NCI-H526 treated with DMSO at 0.1 percent for 48 hours (cell line): ENCODE data around the gene NRP1.

Experiments used
- DNase-seq: peaks from one replicate; lab custom pipeline; 2025; lab: John Stamatoyannopoulos, UW

Gene NRP1

DNA sequence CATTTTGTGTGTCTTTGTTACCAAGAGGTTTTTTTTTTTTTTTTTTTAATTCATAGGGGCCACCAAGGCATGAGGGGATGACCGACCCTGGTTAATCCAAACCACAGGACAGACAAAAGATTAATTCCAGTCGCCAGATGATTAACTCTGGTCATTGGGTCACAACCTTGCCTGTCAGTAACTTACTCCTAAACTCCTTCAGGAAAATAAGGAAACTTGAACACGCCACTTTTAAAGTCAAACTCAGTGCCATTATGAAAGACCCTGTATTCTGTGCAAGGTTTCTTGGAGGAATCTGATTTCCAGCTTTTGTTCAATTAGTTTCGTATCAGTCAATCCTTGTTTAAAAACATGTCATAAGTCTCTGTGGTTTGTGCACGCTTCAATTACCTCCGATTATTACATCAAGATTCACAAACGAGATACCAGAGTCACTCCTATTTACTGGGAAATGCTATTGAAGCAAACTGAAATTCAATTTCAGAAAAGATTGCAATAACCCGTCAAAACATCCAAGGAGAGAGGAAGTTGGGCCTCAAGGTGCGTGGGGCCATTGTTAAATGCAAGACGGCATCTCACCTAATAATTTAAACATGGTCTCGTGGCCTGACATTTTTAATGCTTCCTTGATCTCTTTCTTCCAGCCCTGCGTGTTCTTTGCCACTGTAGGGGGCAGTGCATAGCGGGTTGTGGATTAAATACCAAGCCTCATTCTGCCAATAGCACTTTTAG lies 44.0 kb downstream of the NRP1 start:
- no peak for DNase-seq

DNA sequence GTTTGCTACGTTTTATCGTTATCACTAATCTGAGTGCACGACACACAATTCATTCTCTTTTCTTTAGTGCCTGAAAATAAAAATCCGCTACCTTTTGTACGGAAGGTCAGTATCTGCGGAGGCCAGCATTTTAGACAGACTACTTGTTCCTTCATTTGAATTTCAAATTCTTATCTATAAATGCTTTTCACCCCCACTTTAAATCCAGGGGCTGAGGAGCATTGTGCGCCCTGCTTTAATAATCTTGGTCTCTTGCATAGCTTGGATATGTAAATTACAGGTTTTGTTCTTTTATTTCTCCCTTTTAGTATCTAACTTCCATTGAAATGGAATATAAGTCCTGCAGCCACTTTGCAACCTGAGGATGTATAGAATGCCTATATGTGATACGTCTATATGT lies 44.7 kb downstream of the NRP1 start:
- DNase-seq, result no peak

DNA sequence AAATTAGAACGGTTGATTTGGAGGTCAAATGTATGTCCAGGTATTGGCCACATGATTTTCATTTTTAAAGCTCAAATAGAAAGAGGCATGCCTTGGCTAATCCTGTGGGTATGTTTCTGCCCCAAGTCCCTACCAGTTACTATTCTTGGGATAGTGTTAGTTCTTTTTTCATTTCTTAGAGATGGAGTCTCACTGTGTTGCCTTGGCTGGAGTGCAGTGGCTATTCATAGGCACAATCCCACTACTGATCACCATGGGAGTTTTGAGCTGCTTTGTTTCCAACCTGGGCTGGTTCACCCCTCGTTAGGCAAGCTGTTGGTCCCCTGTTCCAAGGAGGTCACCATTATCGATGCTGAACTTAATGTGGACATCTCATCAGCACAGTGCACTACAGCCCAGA lies 46.3 kb downstream of the NRP1 start:
- DNase-seq, result no peak

DNA sequence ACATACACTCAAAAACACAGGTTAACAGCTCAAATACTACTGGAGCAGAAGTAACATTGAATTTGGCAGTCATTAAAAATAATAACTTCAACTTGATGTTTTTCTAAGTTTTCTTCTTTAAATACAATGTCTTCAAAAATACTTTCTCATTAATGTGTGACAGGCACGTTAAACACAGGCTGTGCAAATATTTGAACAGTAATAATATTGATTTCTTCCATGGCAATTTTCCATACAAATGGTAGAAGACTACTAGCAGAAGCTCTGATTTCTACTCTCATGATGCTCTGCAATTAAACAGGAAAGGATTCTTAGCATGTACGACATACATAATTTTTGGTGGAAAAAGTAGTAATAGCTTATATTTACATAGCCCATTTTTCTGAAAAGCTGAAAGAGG lies 47.4 kb downstream of the NRP1 start:
- no peak for DNase-seq

DNA sequence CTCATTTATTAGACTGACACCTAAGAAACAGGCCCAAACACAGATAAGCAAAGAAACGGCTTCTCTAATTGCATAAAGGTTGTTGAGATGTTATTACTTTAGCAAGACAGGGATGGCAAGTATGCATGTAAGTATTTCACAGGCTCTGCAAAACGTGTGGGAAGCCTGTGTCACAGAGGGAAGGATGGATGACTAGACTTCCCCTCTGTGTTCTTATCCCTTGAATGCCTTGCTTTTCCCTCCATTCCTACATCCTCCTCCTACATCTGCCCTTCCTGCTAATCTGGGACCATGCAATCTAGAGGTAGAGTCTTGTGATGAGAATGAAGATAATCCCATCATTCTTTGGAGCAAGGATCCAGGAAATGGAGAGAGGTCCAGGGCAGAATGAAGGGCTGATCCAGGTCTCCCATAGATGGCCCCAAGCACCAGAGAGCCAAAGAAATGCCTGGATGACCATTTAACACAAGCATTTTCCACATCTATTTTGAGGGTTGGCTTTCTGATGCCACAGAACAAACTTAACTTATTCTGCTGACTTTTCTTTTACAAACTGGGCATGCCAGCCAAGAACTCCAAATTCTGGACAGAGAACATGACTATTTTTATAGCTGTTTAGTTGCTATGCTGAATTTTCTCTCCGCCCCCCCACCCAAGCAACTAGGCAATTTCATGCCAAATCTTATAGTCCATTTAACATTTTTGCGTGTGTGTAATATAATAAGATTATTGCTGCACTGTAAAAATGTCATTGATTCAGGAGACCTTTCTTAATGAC lies 48.1 kb downstream of the NRP1 start:
- DNase-seq, result no peak

DNA sequence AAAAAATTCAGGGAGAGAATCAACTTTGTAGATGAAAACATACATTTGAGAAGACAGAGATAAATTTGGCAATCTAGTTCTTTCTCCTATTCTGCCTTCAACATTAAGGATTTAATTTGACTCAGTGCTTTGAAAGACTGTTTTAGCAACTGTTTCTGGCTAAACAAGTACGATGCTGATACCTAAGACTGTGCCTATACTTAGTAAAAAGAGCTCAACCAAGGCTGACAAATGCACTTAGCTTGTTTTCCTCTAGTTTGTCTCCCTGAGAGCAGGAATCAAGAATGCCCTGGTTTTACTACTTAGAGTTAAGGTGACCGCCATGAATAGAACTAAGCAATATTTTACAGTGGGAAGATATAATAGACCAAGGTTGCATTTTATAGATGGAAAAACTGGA lies 49.5 kb downstream of the NRP1 start:
- DNase-seq, result no peak

DNA sequence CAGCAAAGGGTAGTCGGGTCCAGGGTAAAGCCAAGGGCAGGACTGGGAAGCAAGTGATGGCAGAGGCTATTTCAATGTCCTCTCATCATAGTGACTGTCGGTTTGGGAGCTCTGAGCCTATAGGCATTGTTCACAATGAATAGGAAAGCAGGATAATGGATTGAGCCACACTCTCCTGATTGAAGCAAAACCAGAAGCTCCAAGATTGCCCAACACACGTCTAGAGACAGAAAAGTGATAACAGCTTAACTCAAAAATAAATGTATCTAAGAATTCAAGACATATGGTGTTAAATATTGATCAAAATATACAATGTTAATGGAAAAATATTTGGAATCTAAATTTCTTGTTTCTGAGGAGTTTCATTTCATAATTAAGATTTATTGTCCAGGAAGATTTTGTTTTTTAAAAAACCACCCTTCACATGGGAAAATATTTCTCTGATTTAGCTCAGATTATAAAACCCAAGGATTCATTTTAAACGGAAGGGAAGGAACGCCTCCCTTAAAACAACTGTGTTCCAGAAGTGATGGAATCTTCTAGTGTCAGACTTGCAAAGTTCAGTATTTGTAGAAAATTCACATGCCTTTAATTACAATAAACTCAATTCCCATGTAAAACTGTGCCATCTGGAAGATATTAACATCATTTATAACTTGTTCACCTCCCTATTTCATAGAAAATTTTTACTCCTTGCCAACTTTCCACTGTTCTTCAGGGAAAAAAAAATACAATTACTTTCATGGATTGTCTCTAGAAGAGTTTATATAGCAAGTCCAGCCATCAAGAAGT lies 54.5 kb downstream of the NRP1 start:
- no peak for DNase-seq

DNA sequence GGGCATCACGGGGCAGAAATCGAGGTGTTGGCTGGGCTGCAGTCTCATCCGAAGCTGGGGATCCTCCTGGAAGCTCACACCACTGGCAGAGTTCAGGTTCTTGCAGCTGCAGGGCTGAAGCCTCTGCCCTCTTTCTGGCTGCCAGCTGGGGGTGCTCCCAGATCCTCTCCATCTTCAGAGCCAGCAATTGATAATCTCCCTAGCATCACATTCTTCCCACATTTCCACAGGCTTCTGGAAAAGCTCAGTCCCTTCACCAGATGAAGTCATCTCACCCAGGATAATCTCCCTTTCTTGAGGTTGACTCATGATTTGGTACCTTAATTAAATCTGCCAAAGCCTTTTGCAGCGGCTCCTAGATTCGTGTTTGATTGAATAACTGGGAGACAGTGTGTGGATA lies 55.2 kb downstream of the NRP1 start:
- DNase-seq, result no peak

DNA sequence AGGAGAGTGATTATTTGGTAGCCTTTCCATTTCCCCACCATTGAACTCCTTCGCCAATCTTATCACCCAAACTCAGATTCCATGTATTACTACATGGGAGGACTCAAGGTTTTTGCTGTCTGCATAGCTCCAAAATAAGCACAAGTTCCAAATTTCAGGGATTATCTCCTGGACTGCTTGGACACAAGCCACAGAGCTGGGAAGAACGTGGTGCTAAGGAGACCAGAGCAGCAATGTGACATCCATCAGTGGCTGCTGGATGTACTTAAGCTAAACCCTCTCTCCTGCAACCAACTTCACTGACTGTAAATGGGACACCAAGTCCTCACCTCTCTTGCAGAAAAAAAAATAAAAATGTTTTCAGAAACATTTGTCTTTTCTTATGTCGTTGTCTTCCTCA lies 56.3 kb downstream of the NRP1 start:
- no peak for DNase-seq

DNA sequence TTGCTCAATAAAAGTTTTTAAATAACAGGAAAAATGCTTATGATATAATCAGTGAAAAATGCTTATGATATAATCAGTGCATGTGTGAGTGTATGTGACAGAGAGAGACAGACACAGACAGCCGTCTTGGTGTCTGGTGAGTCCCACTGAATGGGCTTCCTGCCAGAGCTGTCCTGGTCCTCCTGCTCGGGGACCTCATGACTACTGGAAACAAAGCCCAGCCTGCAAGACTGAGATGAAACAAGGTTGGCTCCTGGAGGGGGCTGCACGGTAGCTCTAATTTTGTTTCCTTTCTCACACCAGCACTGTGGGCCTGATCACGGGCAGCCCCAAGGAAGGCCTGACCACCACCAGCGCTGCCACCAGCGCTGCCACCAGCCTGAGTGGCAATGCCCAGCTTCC lies 57.3 kb downstream of the NRP1 start:
- DNase-seq, result no peak

DNA sequence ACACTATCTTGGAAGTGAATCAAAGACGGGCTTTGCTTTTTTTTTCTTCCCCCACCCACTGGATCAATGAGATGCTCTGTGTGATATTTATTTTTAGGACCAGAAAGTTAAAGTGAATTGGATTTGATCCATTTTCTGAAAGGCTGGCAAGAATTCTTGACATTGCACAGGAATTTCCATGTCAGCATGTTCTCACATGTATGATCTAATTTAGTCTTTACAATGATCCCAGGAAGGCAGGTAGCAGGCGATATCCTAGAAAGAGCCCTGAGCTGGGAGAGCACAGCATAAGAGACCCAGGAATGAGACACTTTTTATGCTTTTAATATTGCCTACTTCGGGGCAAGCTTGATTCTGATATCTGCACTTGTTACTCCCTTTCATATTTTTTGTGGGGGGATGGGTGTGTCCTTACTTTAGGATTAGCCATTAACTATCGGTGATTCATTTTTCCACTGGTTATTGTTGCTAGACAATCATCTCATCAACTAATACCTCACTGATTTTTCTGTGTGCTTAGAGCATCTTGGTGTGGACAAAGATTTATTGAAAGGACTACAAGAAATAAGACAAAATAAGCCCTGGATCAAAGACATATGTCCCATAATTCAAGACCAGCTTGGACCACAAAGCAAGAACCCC lies 58.1 kb downstream of the NRP1 start:
- DNase-seq, result no peak

DNA sequence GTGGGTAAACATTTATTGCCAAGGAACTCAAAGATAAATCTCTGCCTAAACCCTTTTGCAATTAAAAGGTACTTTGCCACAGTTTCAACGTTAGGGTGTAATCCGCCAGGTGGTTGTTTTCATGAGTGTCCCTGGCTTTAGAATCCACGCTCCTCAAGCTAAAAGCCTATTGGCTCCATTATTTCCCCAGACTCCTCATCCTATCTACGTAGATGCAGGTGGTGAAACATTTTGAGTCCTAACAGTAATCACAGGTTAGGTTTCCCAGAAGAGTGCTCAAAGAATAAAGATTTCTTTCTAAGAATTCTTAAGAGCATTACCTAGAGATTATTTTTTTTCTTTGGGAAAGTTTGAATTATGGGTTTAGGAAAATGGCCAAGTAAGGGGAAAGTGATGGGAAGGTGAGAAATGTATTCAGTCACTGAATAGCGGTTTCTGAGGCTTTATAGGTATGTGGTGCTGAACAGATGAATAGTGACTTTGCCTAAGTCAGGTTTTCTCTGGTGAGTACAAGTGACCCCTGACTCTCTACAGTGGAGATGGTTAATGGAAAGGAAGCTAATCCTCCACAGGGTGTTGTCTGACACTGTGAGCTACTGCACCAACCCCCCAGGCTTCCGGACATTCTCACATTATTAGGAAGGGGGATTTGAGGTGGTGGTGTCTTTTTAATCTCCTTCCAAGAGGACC lies 60.2 kb downstream of the NRP1 start:
- no peak for DNase-seq

DNA sequence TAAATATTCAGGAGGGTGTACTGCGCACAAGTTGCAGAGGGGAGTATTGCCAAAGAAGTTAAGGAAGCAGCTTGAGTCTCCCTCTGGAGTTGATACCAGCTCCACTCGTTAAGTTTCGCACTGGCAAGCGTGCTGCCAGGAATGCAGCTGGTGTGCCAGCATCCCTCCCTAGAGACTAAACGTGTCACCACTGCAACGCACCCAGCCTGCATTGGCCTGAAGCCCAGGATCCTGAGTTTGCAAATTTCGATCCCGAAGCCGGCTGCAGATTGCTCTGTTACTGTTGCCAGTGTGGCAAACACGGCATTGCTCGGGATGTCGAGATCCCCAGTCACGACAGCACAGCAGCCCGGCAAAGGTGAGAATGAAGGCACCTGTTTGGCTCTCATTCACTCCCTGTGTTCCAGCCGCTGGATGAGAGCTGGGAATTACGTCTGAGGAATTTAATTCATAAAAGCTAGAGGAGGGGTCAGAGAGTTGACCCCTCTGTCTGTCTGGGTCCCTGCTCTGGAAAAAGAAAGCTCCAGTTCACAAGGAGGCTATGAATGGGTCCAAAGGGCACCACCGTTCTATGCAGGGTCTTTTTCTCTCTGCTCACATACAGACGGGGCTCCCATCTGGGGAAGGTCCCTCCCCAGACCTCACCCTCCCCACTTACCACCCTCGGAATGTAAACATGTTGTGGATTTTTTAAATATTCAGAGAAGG lies 61.0 kb downstream of the NRP1 start:
- no peak for DNase-seq

DNA sequence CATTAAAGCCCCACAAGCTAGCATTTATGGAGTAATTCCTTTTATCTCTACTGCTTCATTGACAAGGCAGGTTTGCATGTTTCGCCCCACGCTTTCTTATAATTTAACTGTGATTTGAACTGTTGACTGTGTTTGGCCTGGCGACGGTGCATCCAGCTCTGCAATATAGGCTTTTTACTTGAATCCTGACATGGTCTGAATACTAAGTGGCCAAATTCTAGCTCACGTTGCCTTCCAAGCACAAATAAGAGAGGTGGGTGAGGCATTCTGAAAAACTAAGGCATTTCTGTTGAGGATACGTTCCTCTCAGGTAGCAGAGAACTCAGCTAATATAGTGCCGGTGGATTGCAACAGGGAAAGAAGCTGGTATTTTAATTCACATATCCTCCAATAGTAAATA lies 61.8 kb downstream of the NRP1 start:
- DNase-seq, result no peak

DNA sequence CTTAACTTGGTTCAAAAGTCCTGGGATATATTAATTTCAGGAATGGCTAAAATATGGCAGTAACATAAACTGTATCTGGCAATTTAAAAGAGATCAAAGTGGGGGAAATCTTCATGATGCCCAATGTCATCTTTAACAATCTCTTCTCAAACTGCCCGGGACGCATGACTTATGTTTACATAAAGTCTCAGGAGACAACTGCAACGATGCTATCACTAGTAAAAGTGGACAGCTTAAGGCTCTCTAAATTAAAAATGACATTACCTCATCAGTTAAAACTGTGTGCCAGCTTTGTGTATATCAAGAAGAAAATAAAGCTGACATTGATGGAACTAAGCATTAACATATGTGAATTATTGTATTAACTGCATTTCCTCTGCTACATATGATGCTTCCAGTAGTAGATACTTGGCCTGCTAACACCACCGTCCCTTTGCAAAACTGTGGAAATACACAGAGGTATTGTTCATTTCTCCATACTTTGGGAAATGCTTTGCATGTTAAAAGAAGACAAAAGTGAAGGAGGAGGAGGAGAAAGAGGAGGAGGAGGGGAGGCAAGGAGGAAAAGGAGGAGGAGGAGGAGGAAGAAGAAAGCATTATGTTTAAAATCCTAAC lies 62.4 kb downstream of the NRP1 start:
- DNase-seq, result no peak

DNA sequence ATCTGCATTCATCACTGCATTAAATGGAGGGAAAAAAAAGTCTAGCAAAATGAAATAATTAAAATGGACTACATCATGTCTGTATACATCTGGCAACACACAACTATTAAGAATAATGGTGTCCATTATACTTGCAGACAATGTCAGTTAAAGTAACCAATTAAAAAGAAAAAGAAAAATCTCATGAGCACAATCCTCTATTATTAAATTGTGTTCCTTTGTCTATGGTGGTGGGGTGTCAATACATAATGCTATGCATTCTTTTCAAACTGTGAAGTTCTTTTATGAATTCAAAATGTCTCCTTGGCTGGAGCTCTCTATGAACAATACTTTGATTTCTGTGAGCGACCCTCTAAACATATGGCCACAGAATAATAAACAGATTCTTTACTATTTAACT lies 63.5 kb downstream of the NRP1 start:
- DNase-seq, result no peak

DNA sequence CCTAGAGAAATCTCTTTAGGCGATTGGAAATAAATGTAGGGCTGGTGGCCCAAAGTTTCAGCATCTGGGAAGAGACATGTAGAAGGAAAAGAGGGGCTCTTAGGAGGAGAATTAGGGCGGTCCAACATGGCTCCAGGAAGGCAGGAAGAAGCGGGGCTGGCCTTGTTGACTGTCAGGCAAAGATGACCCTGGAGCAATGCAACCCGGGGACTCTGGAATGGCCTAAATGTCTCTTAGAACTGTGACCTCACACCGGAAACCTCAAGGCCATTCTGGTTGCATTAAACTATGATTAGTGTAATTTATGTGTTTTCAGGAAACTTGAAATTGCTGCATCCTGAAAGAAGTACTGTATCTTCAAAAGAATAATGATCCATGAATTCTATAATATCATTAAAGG lies 66.8 kb downstream of the NRP1 start:
- DNase-seq, result no peak

DNA sequence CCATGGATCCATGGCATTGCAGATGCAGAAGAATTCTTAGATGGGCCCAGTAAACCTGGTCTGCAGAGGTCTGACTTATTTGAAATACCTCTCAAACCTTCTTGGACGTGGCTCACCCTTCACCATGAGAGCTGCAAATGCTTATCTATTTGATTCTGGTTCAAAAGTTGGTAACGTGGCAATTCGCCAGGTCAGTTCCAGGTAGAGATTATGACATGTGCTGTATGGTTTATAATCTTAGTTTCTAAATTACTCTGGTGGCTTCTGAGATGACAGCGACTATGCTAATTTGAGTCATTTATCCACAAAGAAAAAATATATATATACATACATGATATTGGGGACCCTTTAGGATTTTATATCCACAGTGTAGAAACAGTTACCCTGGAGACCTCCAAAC lies 68.8 kb downstream of the NRP1 start:
- DNase-seq, result no peak

DNA sequence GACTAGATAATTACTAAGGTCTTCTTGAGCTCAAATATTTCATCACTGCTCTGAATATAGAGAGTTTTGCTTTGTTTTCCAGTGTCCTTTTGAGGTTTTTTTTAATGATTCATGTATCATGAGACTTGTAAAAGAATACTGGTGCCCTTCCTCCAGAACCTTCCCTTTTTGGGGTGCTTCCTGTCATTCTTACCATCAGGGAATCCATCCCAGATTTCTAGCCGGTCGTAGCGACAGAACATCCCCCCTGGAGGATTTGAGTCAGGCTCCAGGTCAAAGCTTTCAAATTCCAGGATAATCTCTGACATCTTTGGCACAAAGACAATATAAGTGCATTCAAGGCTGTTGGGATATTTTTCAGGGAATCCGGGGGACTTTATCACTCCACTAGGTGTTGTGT lies 71.0 kb downstream of the NRP1 start:
- DNase-seq, result no peak

DNA sequence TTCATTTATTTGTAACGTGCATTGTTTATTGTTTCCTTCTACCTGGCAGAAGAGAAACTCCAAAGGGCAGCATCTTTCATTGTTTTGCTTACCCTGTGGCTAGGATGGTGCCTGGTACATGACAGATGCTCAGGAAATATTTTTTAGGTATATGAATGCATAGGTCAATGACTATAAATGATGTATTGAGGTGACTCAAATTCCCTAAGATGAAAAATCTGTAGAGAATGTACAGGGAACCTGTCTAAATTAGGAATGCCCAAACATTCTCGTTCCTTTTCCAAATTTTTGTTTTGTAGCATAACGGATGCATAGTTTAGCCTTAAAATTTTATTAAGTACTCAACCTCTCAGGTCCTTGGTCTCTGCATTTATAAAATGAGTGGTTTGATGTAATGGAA lies 71.6 kb downstream of the NRP1 start:
- DNase-seq, result no peak
